HG03565 (cell line): Measurements from ENCODE around the gene SLC9A9.
"Not testable (repeated sequence)": the region's sequence is repeated elsewhere in the genome, so short reads cannot be mapped to it uniquely, and the experiment has no call there.

Experiments
- ATAC-seq: cut with Tn5 transposase; IDR thresholded peaks from one replicate; pipeline ENCODE4 v1.9.1; 2021; ENCODE audit warnings: mild to moderate bottlenecking, moderate library complexity; ENCODE audit not compliant: unreplicated experiment

SLC9A9 gene

GRCh38 chr3:143847787-143848631 is at the start of gene SLC9A9:
Gene SLC9A9 (minus strand): TSS chr3:143848468. CDS start chr3:143848322, 146 bp downstream.
- peak; percentile 85 for ATAC-seq

GRCh38 chr3:143897576-143898295 is 49.5 kb upstream of the SLC9A9 start:
- ATAC-seq = no peak

- ATAC-seq = no peak
Measured at GRCh38 chr3:143896486-143896885, 48.2 kb upstream of the SLC9A9 start.

- ATAC-seq = no peak
Measured at GRCh38 chr3:143895805-143896204, 47.5 kb upstream of the SLC9A9 start.

- ATAC-seq = no peak
Measured at GRCh38 chr3:143888846-143889245, 40.6 kb upstream of the SLC9A9 start.

GRCh38 chr3:143888166-143888565 is 39.9 kb upstream of the SLC9A9 start:
- no peak for ATAC-seq

GRCh38 chr3:143885780-143886427 is 37.6 kb upstream of the SLC9A9 start:
- ATAC-seq = peak; percentile 93

- no peak for ATAC-seq
Measured at GRCh38 chr3:143884861-143885260, 36.6 kb upstream of the SLC9A9 start.

GRCh38 chr3:143883151-143883550 is 34.9 kb upstream of the SLC9A9 start:
- ATAC-seq = no peak

- ATAC-seq = no peak
Measured at GRCh38 chr3:143881095-143881494, 32.8 kb upstream of the SLC9A9 start.

- ATAC-seq = no peak
Measured at GRCh38 chr3:143875546-143875945, 27.3 kb upstream of the SLC9A9 start.

GRCh38 chr3:143873553-143873952 is 25.3 kb upstream of the SLC9A9 start:
- ATAC-seq = not testable (repeated sequence)

GRCh38 chr3:143865302-143865701 is 17.0 kb upstream of the SLC9A9 start:
- no peak for ATAC-seq

GRCh38 chr3:143859465-143860203 is 11.4 kb upstream of the SLC9A9 start:
- ATAC-seq = no peak

GRCh38 chr3:143856252-143856970 is 8.1 kb upstream of the SLC9A9 start:
- ATAC-seq = no peak

- no peak for ATAC-seq
Measured at GRCh38 chr3:143855183-143855582, 6.9 kb upstream of the SLC9A9 start.

- ATAC-seq = no peak
Measured at GRCh38 chr3:143851331-143852017, 3.2 kb upstream of the SLC9A9 start.

GRCh38 chr3:143850877-143851276 is 2.6 kb upstream of the SLC9A9 start:
- no peak for ATAC-seq

GRCh38 chr3:143849854-143850549 is 1.7 kb upstream of the SLC9A9 start:
- peak; percentile 51 for ATAC-seq
